Lower leg skin (tissue), 3 donors: ENCODE data around the gene HMGN1.

Experiments used
- POLR2A ChIP-seq, 2 donors: fragments of 450-650 bp; IDR thresholded peaks; one replicate each; pipeline ENCODE4 v1.6.1; 2016 to 2017; ENCODE audit warnings: antibody characterized with exemption in 2 of 2, mild to moderate bottlenecking in 1 of 2, moderate library complexity in 1 of 2
- TF ChIP-seq, protein P1 (sequence below), 3 donors: fragments of 450-650 bp; IDR thresholded peaks; one replicate each; pipeline ENCODE4 v1.5.1; 2016; ENCODE audit warnings: antibody characterized with exemption in 3 of 3, mild to moderate bottlenecking in 3 of 3, moderate library complexity in 2 of 3

DNA sequence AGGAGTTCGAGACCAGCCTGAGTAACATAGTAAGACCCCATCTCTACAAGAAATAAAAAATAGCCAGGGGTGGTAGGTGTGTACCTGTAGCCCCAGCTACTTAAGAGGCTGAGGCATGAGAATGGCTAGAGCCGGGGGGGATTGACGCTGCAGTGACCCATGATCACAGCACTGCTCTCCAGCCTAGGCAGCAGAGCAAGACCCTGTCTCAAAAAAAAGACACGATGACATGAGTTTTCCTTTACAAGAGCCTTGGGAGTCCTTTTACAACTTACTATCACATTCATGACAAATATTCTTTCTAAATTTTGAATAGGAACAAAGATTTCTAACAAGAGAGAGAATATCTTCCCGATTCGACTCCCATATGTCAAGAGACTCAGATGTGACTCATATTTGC, 32.2 kb downstream of the HMGN1 start:
- TF ChIP-seq, protein P1, sequence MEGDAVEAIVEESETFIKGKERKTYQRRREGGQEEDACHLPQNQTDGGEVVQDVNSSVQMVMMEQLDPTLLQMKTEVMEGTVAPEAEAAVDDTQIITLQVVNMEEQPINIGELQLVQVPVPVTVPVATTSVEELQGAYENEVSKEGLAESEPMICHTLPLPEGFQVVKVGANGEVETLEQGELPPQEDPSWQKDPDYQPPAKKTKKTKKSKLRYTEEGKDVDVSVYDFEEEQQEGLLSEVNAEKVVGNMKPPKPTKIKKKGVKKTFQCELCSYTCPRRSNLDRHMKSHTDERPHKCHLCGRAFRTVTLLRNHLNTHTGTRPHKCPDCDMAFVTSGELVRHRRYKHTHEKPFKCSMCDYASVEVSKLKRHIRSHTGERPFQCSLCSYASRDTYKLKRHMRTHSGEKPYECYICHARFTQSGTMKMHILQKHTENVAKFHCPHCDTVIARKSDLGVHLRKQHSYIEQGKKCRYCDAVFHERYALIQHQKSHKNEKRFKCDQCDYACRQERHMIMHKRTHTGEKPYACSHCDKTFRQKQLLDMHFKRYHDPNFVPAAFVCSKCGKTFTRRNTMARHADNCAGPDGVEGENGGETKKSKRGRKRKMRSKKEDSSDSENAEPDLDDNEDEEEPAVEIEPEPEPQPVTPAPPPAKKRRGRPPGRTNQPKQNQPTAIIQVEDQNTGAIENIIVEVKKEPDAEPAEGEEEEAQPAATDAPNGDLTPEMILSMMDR (IDR thresholded peaks at IDR 0.05): no peak
- no peak for TF ChIP-seq POLR2A (IDR thresholded peaks at IDR 0.05)
